ENCODE results near the gene CYP3A7. TPM values are rescaled to one million over a fixed set of nuclear protein-coding genes. Genes with fewer than 3 reads are reported as not detected.

CYP3A7 gene
- total and polyA plus RNA-seq, 2 donors (not counting 1 experiment from before 2014, with no cell fraction given) = not detected

GRCh38 chr7:99731638-99732374 is 3.2 kb downstream of the CYP3A7 start:
- ATAC-seq (ENCODE audit: low read depth) = no peak
- no peak overlapping the region for H3K27ac Mint-ChIP-seq
- Histone ChIP-seq H3K27ac (ENCODE audit: low read length in 2 of 2) (no peak overlapping the region), H2AFZ (ENCODE audit: insufficient read depth, low read depth, low read length, poor library complexity, severe bottlenecking) (no peak overlapping the region), H3K4me3 (ENCODE audit: control extremely low read depth in 1 of 5, extremely low read depth in 1 of 5, insufficient read depth in 1 of 5, low read depth in 2 of 5, low read length in 4 of 5) (no peak overlapping the region), H3K4me2 (replicated peaks; ENCODE audit: low read depth, low read length, poor library complexity, severe bottlenecking) (no peak overlapping the region), H3K4me1 (ENCODE audit: control insufficient read depth in 2 of 2, insufficient read depth in 2 of 2, low read length in 2 of 2) (no peaks in the 10 kb centered on the region), H3K79me2 (ENCODE audit: control insufficient read depth, insufficient read depth, low read length) (no peaks in the 10 kb centered on the region), H3K9me3 (ENCODE audit: control extremely low read depth in 1 of 3, control insufficient read depth in 2 of 3, insufficient read depth in 1 of 3, low read length in 2 of 3) (no peaks in the 10 kb centered on the region), H4K20me1 (ENCODE audit: control insufficient read depth, insufficient read depth, low read length, poor library complexity, severe bottlenecking) (no peaks in the 10 kb centered on the region), H3K36me3 (replicated peaks in 1 of 2; ENCODE audit: control extremely low read depth in 1 of 2, control insufficient read depth in 1 of 2, extremely low read depth in 1 of 2, insufficient read depth in 2 of 2, low read length in 1 of 2) (no peaks in the 10 kb centered on the region), H3K27me3 (replicated peaks in 1 of 4; ENCODE audit: control extremely low read depth in 1 of 4, control insufficient read depth in 3 of 4, insufficient read depth in 4 of 4, low read length in 3 of 4) (no peaks in the 10 kb centered on the region), H3K9ac (ENCODE audit: low read length) (no peak overlapping the region)
- WGBS (ENCODE audit: insufficient coverage) = no CpG with 5 or more reads among the region's 4 CpGs
- H3K4me1 Mint-ChIP-seq = no peaks in the 10 kb centered on the region
- intact Hi-C loops (cut with micrococcal nuclease) = no loop called here
- DNase-seq = no peak
- peaks cover 9% of the 10 kb centered on the region for H3K27me3 Mint-ChIP-seq
- no peak overlapping the region for H3K4me3 Mint-ChIP-seq
- CTCF ChIA-PET = no interaction called here
- H3K9me3 Mint-ChIP-seq (ENCODE audit: insufficient read depth) = no peaks in the 10 kb centered on the region
- TF ChIP-seq CTCF (IDR thresholded peaks at IDR 0.05) = no peak
- TF ChIP-seq EZH2 (IDR thresholded peaks at IDR 0.05; ENCODE audit: borderline replicate concordance, insufficient read depth, low read depth, low read length, poor library complexity, severe bottlenecking) = no peak
- POLR2A ChIA-PET = interaction anchor here (0.5 kb wide), 1 partner anchor 321 kb away, joined by 4 read pairs; no protein-coding TSS in a partner anchor

GRCh38 chr7:99730992-99731391 is 4.0 kb downstream of the CYP3A7 start:
- no peak overlapping the region for H3K4me3 ChIP-seq (ENCODE audit: control extremely low read depth in 1 of 5, extremely low read depth in 1 of 5, insufficient read depth in 1 of 5, low read depth in 2 of 5, low read length in 4 of 5)
- no peaks in the 10 kb centered on the region for H3K27me3 ChIP-seq (replicated peaks in 1 of 4; ENCODE audit: control extremely low read depth in 1 of 4, control insufficient read depth in 3 of 4, insufficient read depth in 4 of 4, low read length in 3 of 4)
- no peak overlapping the region for H3K27ac ChIP-seq (ENCODE audit: low read length in 2 of 2)
- H3K4me1 ChIP-seq (ENCODE audit: control insufficient read depth in 2 of 2, insufficient read depth in 2 of 2, low read length in 2 of 2) = no peaks in the 10 kb centered on the region
- intact Hi-C loops (cut with micrococcal nuclease) = no loop called here
- H4K20me1 ChIP-seq (ENCODE audit: control insufficient read depth, insufficient read depth, low read length, poor library complexity, severe bottlenecking) = no peaks in the 10 kb centered on the region
- POLR2A ChIA-PET = no interaction called here
- no peak overlapping the region for H3K9ac ChIP-seq (ENCODE audit: low read length)
- no peaks in the 10 kb centered on the region for H3K36me3 ChIP-seq (replicated peaks in 1 of 2; ENCODE audit: control extremely low read depth in 1 of 2, control insufficient read depth in 1 of 2, extremely low read depth in 1 of 2, insufficient read depth in 2 of 2, low read length in 1 of 2)
- H2AFZ ChIP-seq (ENCODE audit: insufficient read depth, low read depth, low read length, poor library complexity, severe bottlenecking) = no peak overlapping the region
- no peaks in the 10 kb centered on the region for H3K79me2 ChIP-seq (ENCODE audit: control insufficient read depth, insufficient read depth, low read length)
- Mint-ChIP-seq H3K27ac (no peak overlapping the region), H3K4me1 (no peaks in the 10 kb centered on the region), H3K4me3 (no peak overlapping the region), H3K27me3 (peaks cover 9% of the 10 kb centered on the region), H3K9me3 (ENCODE audit: insufficient read depth) (no peaks in the 10 kb centered on the region)
- DNase-seq (no peak), ATAC-seq (ENCODE audit: low read depth) (no peak)
- WGBS (ENCODE audit: insufficient coverage) = 100% methylated on average over 1 of the region's 3 CpGs
- CTCF ChIA-PET = no interaction called here
- TF ChIP-seq CTCF (IDR thresholded peaks at IDR 0.05) = no peak
- no peak for TF ChIP-seq EZH2 (IDR thresholded peaks at IDR 0.05; ENCODE audit: borderline replicate concordance, insufficient read depth, low read depth, low read length, poor library complexity, severe bottlenecking)
- H3K4me2 ChIP-seq (replicated peaks; ENCODE audit: low read depth, low read length, poor library complexity, severe bottlenecking) = no peak overlapping the region
- no peaks in the 10 kb centered on the region for H3K9me3 ChIP-seq (ENCODE audit: control extremely low read depth in 1 of 3, control insufficient read depth in 2 of 3, insufficient read depth in 1 of 3, low read length in 2 of 3)

Data from B cell (primary cell).